DOHH2 (cell line): Measurements from ENCODE around the gene SIDT1.

Experiments
- H3F3A ChIP-seq: fragments of 200-600 bp; sonication (generic), shearing (Covaris generic); 2 replicates; pipeline ENCODE4 v1.6.0; 2016; ENCODE audit warnings: antibody characterized with exemption, mild to moderate bottlenecking; ENCODE audit not compliant: control insufficient read depth, insufficient read depth
- H3K27ac ChIP-seq: fragments of 200-600 bp; sonication (generic); 2 replicates; pipeline ENCODE4 v1.5.1; 2014; ENCODE audit warnings: low read depth, mild to moderate bottlenecking, low read length, moderate library complexity
- H3K27me3 ChIP-seq: fragments of 200-600 bp; sonication (generic); 2 replicates; pipeline ENCODE4 v1.6.1; 2014; ENCODE audit warnings: mild to moderate bottlenecking, low read length, mixed read lengths; ENCODE audit not compliant: control insufficient read depth
- H3K36me3 ChIP-seq: fragments of 200-600 bp; sonication (generic); 2 replicates; pipeline ENCODE4 v1.6.1; 2014; ENCODE audit warnings: mild to moderate bottlenecking, low read length, moderate library complexity, mixed read lengths; ENCODE audit not compliant: control insufficient read depth
- H3K4me1 ChIP-seq: fragments of 200-600 bp; sonication (generic); 2 replicates; pipeline ENCODE4 v1.6.1; 2014; ENCODE audit warnings: mild to moderate bottlenecking, low read length, mixed read lengths; ENCODE audit not compliant: control insufficient read depth
- H3K4me2 ChIP-seq: fragments of 200-600 bp; sonication (generic); 2 replicates; pipeline ENCODE4 v1.6.0; 2014; ENCODE audit warnings: mild to moderate bottlenecking, low read length, moderate library complexity
- H3K4me3 ChIP-seq: fragments of 200-600 bp; sonication (generic); 2 replicates; pipeline ENCODE4 v1.5.1; 2014; ENCODE audit warnings: mild to moderate bottlenecking, low read length, mixed read lengths
- H3K79me2 ChIP-seq: fragments of 200-600 bp; sonication (generic); 2 replicates; pipeline ENCODE4 v1.6.1; 2014; ENCODE audit warnings: mild to moderate bottlenecking, low read length, mixed read lengths; ENCODE audit not compliant: control insufficient read depth
- H3K9me2 ChIP-seq: fragments of 200-600 bp; sonication (generic); replicated peaks from 2 replicates; pipeline ENCODE4 v1.6.1; 2014; ENCODE audit warnings: mild to moderate bottlenecking, low read length, mixed read lengths; ENCODE audit not compliant: control insufficient read depth
- H3K9me3 ChIP-seq: fragments of 200-600 bp; sonication (generic); 2 replicates; pipeline ENCODE4 v1.6.1; 2014; ENCODE audit warnings: antibody characterized with exemption, low read length, mixed read lengths; ENCODE audit not compliant: control insufficient read depth, insufficient read depth
- H4K20me1 ChIP-seq: fragments of 200-600 bp; sonication (generic); 2 replicates; pipeline ENCODE4 v1.6.0; 2014; ENCODE audit warnings: low read depth, mild to moderate bottlenecking, antibody characterized with exemption, low read length, moderate library complexity; ENCODE audit not compliant: control insufficient read depth, insufficient read depth
- CTCF ChIP-seq: fragments of 200-600 bp; sonication (generic); IDR thresholded peaks from one replicate; pipeline ENCODE4 v1.5.1; 2014; ENCODE audit warnings: antibody characterized with exemption, mild to moderate bottlenecking, low read depth, low read length; ENCODE audit not compliant: poor library complexity, severe bottlenecking
- EZH2phosphoT487 ChIP-seq: fragments of 200-600 bp; sonication (generic); IDR thresholded peaks from 2 replicates; pipeline ENCODE4 v1.6.1; 2017; ENCODE audit warnings: borderline replicate concordance, mild to moderate bottlenecking, antibody characterized with exemption, low read length, moderate library complexity, mixed read lengths

Gene SIDT1

DNA sequence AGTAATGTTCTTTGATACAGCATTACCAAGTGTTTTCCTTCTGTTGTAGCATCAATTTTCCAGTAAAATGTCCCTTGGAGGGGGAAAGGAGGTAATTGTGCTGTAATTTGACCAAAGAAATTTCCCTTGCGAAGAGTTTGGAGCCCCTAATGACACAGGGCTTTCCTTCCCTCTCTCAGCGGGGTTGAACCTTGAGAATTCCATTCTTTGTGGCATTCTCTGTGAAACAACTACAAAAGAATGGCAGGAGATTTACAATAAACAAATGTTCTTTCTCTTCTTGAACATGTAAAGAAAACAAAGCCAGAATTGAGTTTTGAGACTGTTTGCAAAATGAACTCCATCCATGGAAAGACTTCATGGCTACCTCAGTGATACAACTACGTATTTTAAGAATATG is 53.4 kb downstream of the SIDT1 start:
- no peak overlapping the region for H3K27ac ChIP-seq
- TF ChIP-seq CTCF: no peak
- no peak for TF ChIP-seq EZH2phosphoT487
- no peaks in the 10 kb centered on the region for H3F3A ChIP-seq
- no peaks in the 10 kb centered on the region for H4K20me1 ChIP-seq
- no peaks in the 10 kb centered on the region for H3K4me1 ChIP-seq
- H3K79me2 ChIP-seq: no peaks in the 10 kb centered on the region
- peaks cover 11% of the 10 kb centered on the region for H3K27me3 ChIP-seq
- H3K9me3 ChIP-seq: no peaks in the 10 kb centered on the region
- H3K4me3 ChIP-seq: no peak overlapping the region
- no peaks in the 10 kb centered on the region for H3K36me3 ChIP-seq
- no peaks in the 10 kb centered on the region for H3K9me2 ChIP-seq
- no peak overlapping the region for H3K4me2 ChIP-seq

- no peaks in the 10 kb centered on the region for H3F3A ChIP-seq
- H3K36me3 ChIP-seq: no peaks in the 10 kb centered on the region
- no peaks in the 10 kb centered on the region for H3K9me2 ChIP-seq
- peaks cover 5% of the 10 kb centered on the region for H3K27me3 ChIP-seq
- H3K27ac ChIP-seq: no peak overlapping the region
- no peaks in the 10 kb centered on the region for H3K9me3 ChIP-seq
- no peaks in the 10 kb centered on the region for H3K4me1 ChIP-seq
- no peak for TF ChIP-seq EZH2phosphoT487
- no peak for TF ChIP-seq CTCF
- no peaks in the 10 kb centered on the region for H4K20me1 ChIP-seq
- no peak overlapping the region for H3K4me3 ChIP-seq
- no peak overlapping the region for H3K4me2 ChIP-seq
- H3K79me2 ChIP-seq: no peaks in the 10 kb centered on the region
These were observed 56.5 kb downstream of the SIDT1 start for GRCh38 chr3:113588806-113589205.

DNA sequence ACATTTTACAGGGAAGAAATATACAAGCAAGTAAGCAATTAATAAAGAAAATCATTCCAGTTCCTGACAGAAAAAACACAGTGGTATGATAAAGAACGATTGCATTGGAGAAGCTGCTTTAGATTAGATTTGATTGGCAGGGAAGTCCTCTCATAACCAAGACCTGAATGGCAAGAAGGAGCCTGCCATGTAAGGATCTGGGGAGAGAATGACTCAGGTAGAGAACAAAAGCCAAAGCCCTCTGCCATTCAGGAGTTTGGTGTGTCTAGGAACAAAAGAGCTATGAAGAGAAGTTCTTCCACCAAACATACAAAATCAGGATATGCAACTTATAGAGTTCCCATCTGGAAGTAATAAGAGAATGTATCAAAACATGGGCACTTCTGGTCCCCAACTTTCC is 57.6 kb downstream of the SIDT1 start:
- Histone ChIP-seq H3K4me3 (no peak overlapping the region), H4K20me1 (no peaks in the 10 kb centered on the region), H3K27ac (no peak overlapping the region), H3K36me3 (no peaks in the 10 kb centered on the region), H3K9me3 (no peaks in the 10 kb centered on the region), H3K79me2 (no peaks in the 10 kb centered on the region), H3K4me1 (no peaks in the 10 kb centered on the region), H3K27me3 (peaks cover 3% of the 10 kb centered on the region; the same call in 1 of the 2 replicates), H3K9me2 (no peaks in the 10 kb centered on the region), H3F3A (no peaks in the 10 kb centered on the region), H3K4me2 (no peak overlapping the region)
- TF ChIP-seq CTCF: no peak
- TF ChIP-seq EZH2phosphoT487: no peak

DNA sequence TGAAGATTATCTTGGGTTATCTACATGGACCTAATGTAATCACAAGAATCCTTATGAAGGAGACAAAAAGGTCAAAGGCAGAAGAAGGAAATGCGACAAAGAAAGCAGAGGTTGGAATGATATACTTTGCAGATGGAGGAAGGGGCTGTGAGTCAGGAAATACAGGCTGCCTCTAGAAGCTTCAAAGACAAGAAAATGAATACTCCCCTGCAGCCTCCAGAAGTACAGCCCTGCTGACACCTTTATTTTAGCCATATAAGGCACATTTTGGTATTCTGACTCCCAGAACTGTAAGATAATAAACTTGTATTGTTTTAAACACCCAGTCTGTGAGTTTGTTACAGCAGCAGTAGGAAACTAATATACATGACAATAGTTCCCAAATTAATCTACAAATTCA is 58.6 kb downstream of the SIDT1 start:
- H3K27ac ChIP-seq: no peak overlapping the region
- H3K36me3 ChIP-seq: no peaks in the 10 kb centered on the region
- no peaks in the 10 kb centered on the region for H3K79me2 ChIP-seq
- TF ChIP-seq EZH2phosphoT487 (no peak), CTCF (no peak)
- no peaks in the 10 kb centered on the region for H3K4me1 ChIP-seq
- no peaks in the 10 kb centered on the region for H3K9me3 ChIP-seq
- no peaks in the 10 kb centered on the region for H4K20me1 ChIP-seq
- no peak overlapping the region for H3K4me2 ChIP-seq
- no peaks in the 10 kb centered on the region for H3F3A ChIP-seq
- no peaks in the 10 kb centered on the region for H3K9me2 ChIP-seq
- no peak overlapping the region for H3K4me3 ChIP-seq
- no peaks in the 10 kb centered on the region; the same call in 1 of the 2 replicates for H3K27me3 ChIP-seq
